ENCODE measurements around the gene RNF182. TPM values are rescaled to one million over a fixed set of nuclear protein-coding genes. Genes with fewer than 3 reads are reported as not detected.
"Not testable (repeated sequence)": the region's sequence is repeated elsewhere in the genome, so short reads cannot be mapped to it uniquely, and the experiment has no call there.

The RNF182 gene
- total RNA-seq, 1 experiment from 2014 or later, result 0.20 TPM

DNA sequence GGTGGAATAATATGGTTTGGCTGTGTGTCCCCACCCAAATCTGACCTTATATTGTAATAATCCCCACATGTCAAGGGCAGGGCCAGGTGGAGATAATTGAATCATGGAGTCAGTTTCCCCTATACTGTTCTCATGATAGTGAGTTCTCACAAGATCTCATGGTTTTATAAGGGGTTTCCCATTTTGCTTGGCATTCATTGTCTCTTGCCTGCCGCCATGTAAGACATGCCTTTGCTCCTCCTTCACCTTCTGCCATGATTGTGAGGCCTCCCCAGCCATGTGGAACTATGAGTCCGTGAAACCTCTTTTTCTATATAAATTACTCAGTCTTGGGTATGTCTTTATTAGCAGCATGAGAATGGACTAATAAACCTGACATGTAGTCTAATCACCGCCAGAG, 48.7 kb downstream of the RNF182 start:
- not testable (repeated sequence) for H3K4me1 ChIP-seq; H3K4me3 ChIP-seq; H3K9me3 ChIP-seq (replicated peaks); DNase-seq; H3K36me3 ChIP-seq; H3K27me3 ChIP-seq; H3K27ac ChIP-seq

DNA sequence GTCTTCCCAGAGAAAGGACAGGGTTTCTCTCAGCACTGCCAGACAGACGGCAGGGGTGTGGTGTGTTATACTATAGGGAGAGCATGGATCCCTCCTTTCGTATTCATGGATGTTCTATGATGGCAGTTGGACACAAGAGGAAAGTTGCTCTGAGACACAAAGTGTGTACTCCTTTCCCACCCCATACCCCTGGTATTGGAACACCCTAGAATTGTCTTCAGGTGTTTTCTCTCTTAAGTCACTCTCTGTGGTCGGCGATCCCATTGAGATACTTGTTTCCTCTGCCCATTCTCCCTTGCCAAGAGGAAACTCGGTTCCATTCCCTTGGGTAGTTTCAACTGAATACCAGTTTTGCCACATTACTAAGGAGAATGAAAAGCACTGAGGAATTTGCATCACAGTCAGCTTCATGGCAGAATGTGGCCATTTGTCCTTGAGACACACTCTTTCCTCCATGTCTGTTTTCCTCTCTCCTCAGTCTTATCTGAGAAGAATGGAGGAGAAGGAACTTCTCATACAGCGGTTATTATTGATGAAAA, 53.4 kb downstream of the RNF182 start:
- H3K27me3 ChIP-seq, result no peaks in the 10 kb centered on the region

DNA sequence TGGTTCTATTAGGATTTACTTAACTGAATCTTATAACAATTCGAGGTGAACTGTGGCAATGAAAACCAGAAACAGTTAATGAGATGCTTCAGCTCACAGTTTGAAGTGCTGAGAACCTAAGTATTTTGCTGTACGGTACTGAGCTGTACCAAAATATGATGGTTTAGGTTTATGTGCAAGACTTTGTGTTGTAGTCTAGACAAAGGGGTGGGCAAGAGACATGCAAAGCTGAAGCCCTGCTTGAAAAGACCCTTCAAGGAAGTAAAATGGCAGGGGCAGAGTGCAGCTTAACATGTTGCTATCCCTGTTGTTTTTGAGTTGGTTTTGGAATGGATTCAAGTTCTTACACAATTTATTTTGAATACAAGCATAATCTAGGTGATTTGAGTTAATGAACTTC, 54.0 kb downstream of the RNF182 start:
- Histone ChIP-seq H3K4me1 (no peaks in the 10 kb centered on the region), H3K27me3 (no peaks in the 10 kb centered on the region), H3K36me3 (no peaks in the 10 kb centered on the region), H3K9me3 (replicated peaks) (no peaks in the 10 kb centered on the region), H3K27ac (no peak overlapping the region), H3K4me3 (no peak overlapping the region)
- no peak for DNase-seq

More for the DNA sequence above, 53.4 kb downstream of the RNF182 start:
- no peaks in the 10 kb centered on the region for H3K4me1 ChIP-seq
- H3K36me3 ChIP-seq, result no peaks in the 10 kb centered on the region
- H3K27ac ChIP-seq, result no peak overlapping the region
- no peaks in the 10 kb centered on the region for H3K9me3 ChIP-seq (replicated peaks)
- no peak for DNase-seq
- H3K4me3 ChIP-seq, result no peak overlapping the region

DNA sequence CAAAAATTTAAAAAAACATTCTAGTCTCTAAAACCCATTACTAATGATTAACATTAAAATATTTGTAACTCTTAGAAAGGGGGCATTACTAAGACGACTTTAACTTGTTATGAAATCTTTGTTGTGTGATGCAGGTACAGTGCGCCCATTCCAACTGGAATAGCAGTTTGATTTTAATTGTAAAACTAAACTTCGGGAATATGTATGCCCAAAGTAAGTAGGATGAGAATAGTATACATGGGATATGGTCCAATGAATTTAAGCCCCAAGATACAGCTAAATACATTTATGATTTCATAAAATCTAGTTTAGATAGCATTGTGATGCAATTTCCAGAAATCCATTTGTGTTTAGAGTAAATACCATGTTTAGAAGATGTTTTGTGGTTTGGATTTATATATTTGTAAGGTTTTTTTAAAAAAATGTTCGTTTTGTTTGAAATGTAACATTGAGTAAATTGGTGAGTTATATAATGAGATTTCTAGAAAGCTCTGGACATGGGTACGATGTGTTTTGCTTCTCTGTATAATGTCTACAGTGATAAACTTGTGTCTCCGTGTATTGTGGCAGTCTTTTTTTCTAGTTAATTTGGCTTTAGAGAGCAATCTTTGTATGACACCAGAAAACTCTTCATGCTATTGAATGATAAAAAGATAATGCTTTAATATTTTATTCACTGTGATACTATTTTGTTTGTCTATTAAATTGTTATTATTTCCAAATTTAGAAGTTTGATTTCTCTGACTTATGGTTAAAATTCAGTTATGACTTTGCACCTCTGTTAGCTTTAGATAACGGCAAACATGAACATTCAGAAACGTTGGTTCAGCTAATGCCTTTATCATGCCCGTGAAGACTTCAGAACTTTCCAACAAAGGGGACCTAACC, 54.8 kb downstream of the RNF182 start:
- H3K4me3 ChIP-seq, result no peak overlapping the region
- H3K4me1 ChIP-seq, result no peaks in the 10 kb centered on the region
- no peaks in the 10 kb centered on the region for H3K36me3 ChIP-seq
- no peaks in the 10 kb centered on the region for H3K9me3 ChIP-seq (replicated peaks)
- no peak for DNase-seq
- no peaks in the 10 kb centered on the region for H3K27me3 ChIP-seq
- H3K27ac ChIP-seq, result no peak overlapping the region

DNA sequence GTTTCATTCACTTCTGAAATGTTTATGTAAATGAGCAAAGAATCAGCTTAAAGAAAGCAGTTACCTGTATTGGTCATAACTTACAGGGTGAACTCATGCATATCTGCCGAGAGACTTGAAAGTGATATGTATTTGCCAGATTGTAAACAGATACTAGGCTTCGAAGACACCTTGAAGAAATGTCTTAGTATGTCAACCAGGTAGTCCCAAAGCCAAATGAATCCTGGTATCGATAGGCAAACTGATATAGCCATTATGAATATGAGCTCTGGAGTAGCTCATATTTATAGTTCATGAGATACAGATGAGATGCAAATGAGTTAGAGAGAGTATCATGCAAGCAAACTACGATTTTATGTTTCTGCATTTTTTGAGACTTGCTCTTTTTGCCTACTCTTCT, 55.8 kb downstream of the RNF182 start:
- Histone ChIP-seq H3K4me3 (no peak overlapping the region), H3K4me1 (no peaks in the 10 kb centered on the region), H3K27ac (no peak overlapping the region), H3K27me3 (no peaks in the 10 kb centered on the region), H3K9me3 (replicated peaks) (no peaks in the 10 kb centered on the region), H3K36me3 (no peaks in the 10 kb centered on the region)
- no peak for DNase-seq

DNA sequence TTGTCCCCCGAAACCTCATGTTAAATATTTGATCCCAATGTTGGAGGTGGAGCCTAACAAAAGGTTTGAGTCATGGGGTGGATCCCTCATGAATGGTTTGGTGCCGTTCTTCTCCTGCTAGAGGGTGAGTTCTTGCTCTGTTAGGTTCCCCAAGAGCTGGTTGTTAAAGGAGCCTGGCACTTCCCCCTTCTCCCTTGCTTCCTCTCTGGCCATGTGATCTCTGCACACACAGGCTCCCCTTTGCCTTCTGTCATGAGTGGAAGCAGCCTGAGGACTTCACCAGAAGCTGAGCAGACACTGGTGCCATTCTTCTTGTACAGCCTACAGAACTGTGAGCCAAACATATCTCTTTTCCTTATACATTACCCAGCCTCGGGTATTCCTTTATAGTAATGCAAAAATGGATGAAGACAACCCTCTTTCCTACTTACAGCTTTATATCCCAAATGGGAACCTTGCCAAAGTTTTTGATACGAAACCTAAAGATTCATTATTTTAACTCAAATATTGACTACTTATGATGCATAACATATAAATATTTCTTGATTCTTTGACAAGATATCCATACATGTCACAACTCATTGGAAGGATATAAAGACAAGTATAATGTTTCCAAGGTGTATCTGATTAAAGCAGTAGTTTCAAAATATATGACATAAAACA, 61.0 kb downstream of the RNF182 start:
- H3K27ac ChIP-seq, result no peak overlapping the region
- no peaks in the 10 kb centered on the region for H3K36me3 ChIP-seq

DNA sequence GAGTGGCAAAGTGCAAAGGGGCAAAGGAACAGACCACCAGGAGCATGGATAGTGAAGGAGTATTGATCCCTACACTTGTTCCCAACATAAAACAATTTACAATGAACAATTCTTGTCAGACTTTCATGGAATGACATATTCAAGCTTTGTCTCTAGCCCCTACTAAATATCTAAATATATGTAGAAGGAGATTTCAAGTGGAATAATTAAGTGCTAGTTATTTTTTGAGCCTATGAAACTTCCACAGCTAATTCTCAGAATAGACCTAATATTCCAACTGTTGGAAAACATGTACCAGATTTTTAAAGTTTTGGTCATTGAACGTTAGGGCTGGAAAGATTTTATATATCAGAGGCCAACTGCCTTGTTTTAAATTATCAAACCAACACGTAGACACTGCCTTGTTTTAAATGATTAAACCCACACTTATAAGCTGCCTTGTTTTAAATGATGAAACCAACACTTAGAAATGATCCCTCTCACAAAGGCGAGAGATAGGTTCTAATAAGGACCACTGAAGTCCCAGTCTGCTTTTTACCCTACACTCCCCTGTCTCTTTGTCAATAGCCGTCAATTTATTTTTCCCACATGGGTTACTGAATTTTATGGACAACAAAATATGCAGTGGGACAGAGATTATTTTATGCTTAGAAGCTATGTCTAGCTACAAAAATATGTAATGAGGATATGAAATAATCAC, 62.1 kb downstream of the RNF182 start:
- H3K27me3 ChIP-seq, result no peaks in the 10 kb centered on the region

More for the DNA sequence above, 61.0 kb downstream of the RNF182 start:
- Histone ChIP-seq H3K4me3 (no peak overlapping the region), H3K27me3 (no peaks in the 10 kb centered on the region), H3K4me1 (no peaks in the 10 kb centered on the region), H3K9me3 (replicated peaks) (no peaks in the 10 kb centered on the region)
- no peak for DNase-seq

DNA sequence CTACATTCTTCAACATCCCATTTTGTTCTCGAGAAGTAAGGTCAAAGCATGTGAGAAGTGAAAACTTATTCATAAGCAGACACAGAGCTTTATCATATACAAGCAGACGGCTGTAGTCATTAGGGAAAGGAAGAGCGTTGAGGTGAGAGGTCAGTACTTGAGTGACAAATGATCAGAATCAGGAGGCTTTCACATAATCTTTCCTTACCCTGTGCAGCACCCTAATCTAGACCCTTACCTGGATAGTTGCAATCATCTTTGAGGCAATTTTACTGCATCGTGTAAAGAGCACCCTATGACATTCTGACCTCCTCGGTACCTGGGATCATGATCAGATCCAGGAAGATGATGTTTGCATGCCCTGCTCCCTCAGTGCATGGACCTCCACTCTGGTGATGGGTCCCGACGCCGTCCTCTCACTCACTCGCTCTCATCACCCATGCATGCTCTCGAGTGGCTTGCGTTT, 62.7 kb downstream of the RNF182 start:
- no peak overlapping the region for H3K27ac ChIP-seq
- no peak overlapping the region for H3K4me3 ChIP-seq
- no peaks in the 10 kb centered on the region for H3K9me3 ChIP-seq (replicated peaks)
- no peak for DNase-seq
- H3K36me3 ChIP-seq, result no peaks in the 10 kb centered on the region
- H3K27me3 ChIP-seq, result no peaks in the 10 kb centered on the region
- H3K4me1 ChIP-seq, result no peaks in the 10 kb centered on the region

More for the DNA sequence above, 62.1 kb downstream of the RNF182 start:
- Histone ChIP-seq H3K36me3 (no peaks in the 10 kb centered on the region), H3K9me3 (replicated peaks) (no peaks in the 10 kb centered on the region), H3K4me1 (no peaks in the 10 kb centered on the region), H3K4me3 (no peak overlapping the region), H3K27ac (no peak overlapping the region)
- no peak for DNase-seq

DNA sequence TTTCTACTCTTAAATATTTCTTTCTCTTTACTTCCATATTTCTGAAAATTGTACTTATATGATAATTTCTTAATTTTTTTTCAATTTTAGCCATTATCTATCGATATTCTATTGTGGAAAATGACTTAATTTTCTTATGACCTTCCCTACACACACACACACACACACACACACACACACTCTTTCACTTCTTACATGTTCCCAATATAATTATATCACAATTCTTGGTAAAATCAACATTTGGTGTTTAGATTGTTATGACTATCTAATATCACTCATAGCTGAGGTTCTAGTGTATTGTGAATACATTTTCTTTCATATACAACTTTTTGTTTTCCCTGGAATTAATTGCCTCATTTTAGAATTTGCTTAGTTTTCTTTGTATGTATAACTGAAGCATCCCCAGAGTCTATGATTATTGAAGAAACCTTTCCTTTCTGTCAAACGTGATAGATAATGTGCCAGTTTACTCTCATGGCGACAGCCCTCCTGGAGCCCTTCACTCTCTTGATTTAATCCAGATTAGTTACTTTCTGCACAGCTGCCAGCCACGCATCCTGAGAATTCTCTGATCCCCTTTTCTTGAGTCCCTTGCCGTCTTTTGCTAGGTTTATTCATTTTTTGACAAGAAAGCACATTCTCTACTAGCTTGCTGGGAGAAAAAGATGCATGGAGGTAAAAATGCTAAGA, 63.4 kb downstream of the RNF182 start:
- Histone ChIP-seq H3K4me1 (no peaks in the 10 kb centered on the region), H3K9me3 (replicated peaks) (no peaks in the 10 kb centered on the region), H3K4me3 (no peak overlapping the region), H3K36me3 (no peaks in the 10 kb centered on the region), H3K27me3 (no peaks in the 10 kb centered on the region), H3K27ac (no peak overlapping the region)
- no peak for DNase-seq

DNA sequence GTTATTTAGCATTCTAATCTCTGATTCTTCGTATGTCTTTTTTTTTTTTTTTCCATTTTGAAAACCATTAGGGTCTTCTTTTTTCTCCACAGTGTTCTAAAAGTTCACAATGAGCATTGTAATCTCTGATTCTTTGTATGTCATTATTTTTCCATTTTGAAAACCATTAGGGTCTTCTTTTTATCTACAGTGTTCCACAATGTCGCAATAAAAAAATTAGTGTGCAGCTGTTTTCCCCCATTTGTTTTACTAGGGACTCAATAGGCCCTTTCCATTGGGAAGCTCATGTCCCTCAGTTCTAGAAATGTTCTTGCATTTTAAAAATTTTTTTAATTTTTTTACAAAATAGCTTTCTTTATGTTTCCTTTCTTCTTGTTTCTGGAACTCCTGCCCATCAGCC, 64.2 kb downstream of the RNF182 start:
- no peaks in the 10 kb centered on the region for H3K36me3 ChIP-seq
- H3K4me1 ChIP-seq, result no peaks in the 10 kb centered on the region
- no peaks in the 10 kb centered on the region for H3K27me3 ChIP-seq
- no peak overlapping the region for H3K27ac ChIP-seq
- no peaks in the 10 kb centered on the region for H3K9me3 ChIP-seq (replicated peaks)
- DNase-seq, result no peak
- H3K4me3 ChIP-seq, result no peak overlapping the region

DNA sequence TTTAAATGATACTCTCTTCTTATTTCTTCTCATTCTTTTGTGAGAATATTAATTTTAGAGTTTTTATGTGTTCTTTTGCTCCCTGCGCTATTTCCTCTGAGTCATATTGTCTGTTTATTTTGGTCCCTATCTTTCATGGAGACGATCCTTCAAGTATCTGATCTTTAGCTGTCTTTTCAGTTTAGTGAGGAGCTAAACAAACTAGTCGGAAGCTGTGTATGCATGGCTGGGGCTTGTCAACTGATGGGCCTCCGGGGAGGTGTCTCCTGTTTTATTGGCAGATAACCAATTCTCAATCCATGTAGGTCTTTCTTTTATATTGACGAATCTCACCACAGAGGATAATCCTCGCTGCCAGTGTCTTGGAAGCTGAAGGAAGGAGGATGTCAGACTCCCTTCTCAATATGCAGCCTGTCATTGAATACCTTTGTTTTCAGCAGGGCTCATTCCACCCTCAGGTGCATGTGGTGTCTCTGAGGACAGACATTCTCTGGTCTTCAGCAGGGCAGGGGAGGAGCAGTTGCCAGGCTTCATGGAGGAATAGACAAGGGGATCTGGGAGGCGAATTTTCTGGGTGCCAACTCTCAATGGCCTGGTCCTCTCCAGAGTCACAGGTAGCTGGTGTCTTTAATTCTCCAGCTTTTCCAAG, 64.9 kb downstream of the RNF182 start:
- H3K4me1 ChIP-seq, result no peaks in the 10 kb centered on the region
- DNase-seq, result no peak
- H3K36me3 ChIP-seq, result no peaks in the 10 kb centered on the region
- no peaks in the 10 kb centered on the region for H3K27me3 ChIP-seq
- H3K4me3 ChIP-seq, result no peak overlapping the region
- H3K27ac ChIP-seq, result no peak overlapping the region
- H3K9me3 ChIP-seq (replicated peaks), result no peaks in the 10 kb centered on the region

DNA sequence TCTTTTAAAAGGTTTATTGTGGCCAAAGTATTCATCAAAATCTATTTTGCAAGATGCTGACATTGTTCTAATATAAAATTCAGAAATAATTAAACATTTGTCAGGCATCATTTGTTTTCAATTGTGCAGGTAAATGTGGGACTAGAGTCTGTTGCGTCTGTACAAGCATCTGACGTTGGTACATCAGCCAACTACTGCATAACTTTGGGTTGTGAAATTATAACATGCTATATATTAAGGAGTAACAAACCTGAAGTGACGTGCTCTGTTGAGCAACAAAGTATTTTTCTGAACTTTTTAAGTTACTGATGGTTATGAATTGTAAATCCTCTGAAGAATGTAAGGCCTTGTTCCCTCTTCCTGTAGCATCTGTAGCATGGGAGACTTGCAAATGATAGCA, 66.0 kb downstream of the RNF182 start:
- H3K27ac ChIP-seq, result no peak overlapping the region
- H3K9me3 ChIP-seq (replicated peaks), result no peaks in the 10 kb centered on the region
- H3K27me3 ChIP-seq, result no peaks in the 10 kb centered on the region
- H3K36me3 ChIP-seq, result no peaks in the 10 kb centered on the region
- no peaks in the 10 kb centered on the region for H3K4me1 ChIP-seq
- DNase-seq, result no peak
- H3K4me3 ChIP-seq, result no peak overlapping the region

DNA sequence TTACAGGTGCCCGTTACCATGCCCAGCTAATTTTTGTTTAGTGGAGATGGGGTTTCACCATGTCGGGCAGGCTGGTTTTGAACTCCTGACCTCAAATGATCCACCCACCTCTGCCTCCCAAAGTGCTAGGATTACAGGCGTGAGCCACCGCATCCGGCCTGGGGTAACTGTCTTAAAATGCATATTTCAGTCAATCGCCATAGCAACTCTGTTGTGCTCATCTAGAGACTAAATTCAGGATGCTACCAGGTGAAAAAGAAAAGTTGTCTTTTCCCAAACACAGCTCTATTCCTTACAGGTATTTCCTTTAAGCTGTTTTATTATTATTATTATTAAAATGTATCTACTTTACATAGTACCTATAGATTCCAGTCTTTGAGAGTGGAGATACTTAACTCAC, 66.6 kb downstream of the RNF182 start:
- Histone ChIP-seq H3K36me3 (no peaks in the 10 kb centered on the region), H3K27ac (no peak overlapping the region), H3K4me3 (no peak overlapping the region), H3K27me3 (no peaks in the 10 kb centered on the region), H3K4me1 (no peaks in the 10 kb centered on the region), H3K9me3 (replicated peaks) (no peaks in the 10 kb centered on the region)
- DNase-seq, result no peak

DNA sequence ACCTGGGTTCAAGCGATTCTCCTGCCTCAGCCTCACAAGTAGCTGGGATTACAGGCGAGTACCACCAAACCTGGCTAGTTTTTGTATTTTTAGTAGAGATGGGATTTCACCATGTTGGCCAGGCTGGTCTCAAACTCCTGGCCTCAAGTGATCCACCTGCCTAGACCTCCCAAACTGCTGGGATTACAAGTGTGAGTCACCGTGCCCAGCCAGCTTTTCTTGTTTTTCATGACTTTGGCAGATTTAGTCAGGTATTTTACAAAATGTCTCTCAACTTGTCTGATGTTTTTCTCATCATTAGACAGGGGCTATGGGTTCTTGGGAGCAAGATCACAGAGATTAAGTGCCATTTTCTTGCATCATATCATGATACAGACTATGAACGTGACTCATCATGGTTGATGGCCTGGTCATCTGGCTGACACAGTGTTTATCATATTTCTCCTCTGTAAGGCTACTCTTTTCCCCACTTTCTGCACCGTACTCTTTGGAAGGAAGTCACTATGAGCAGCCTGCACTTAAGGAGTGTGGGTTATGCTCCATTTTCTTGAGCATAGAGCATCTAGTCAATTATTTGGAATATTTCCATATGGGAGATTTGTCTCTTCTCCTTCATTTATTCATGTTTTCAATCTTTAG, 67.8 kb downstream of the RNF182 start:
- H3K27me3 ChIP-seq, result no peaks in the 10 kb centered on the region
- H3K36me3 ChIP-seq, result no peaks in the 10 kb centered on the region
- no peaks in the 10 kb centered on the region for H3K9me3 ChIP-seq (replicated peaks)
- no peaks in the 10 kb centered on the region for H3K4me1 ChIP-seq
- H3K27ac ChIP-seq, result no peak overlapping the region
- H3K4me3 ChIP-seq, result no peak overlapping the region
- no peak for DNase-seq

Data from SJCRH30 (cell line).